Esophagus muscularis mucosa (tissue), 4 donors: ENCODE results near the gene NAALADL1. TPM values are rescaled to one million over a fixed set of nuclear protein-coding genes. Genes with fewer than 3 reads are reported as not detected.

Source experiments
- DNase-seq: peaks from one replicate; pipeline ENCODE4 v3.0.0-alpha.2; 2017; ENCODE audit errors: extremely low spot score
- H3K27ac ChIP-seq, 4 donors: fragments of 200-600 bp; sonication (generic); replicated peaks in 1 of 4; 1 replicate in 3 of 4; 2 replicates in 1 of 4; pipeline ENCODE4 v1.5.1; 2016 to 2019; ENCODE audit warnings: mild to moderate bottlenecking in 1 of 4
- H3K27me3 ChIP-seq, 4 donors: fragments of 200-600 bp; sonication (generic); one replicate each; pipeline versions ENCODE4 v1.5.1 to v1.6.0; 2016 to 2019
- H3K36me3 ChIP-seq, 4 donors: fragments of 200-600 bp; sonication (generic); one replicate each; pipeline ENCODE4 v1.5.1; 2016 to 2019
- H3K4me1 ChIP-seq, 4 donors: fragments of 200-600 bp; sonication (generic); one replicate each; pipeline ENCODE4 v1.5.1; 2016 to 2019
- H3K4me3 ChIP-seq, 4 donors: fragments of 200-600 bp; sonication (generic); 1 replicate in 2 of 4; 2 replicates in 2 of 4; pipeline ENCODE4 v1.5.1; 2016 to 2019; ENCODE audit warnings: mild to moderate bottlenecking in 4 of 4, moderate library complexity in 1 of 4
- H3K9me3 ChIP-seq, 4 donors: fragments of 200-600 bp; sonication (generic); 1 replicate in 3 of 4; 2 replicates in 1 of 4; pipeline ENCODE4 v1.5.1; 2016 to 2019
- CTCF ChIP-seq, 3 experiments: fragments of 200-600 bp in 2 of 3; fragments of 450-650 bp in 1 of 3; sonication (generic) in 2 of 3; IDR thresholded peaks; one replicate each; pipeline ENCODE4 v1.5.1; 2017 to 2019; ENCODE audit warnings: antibody characterized with exemption in 3 of 3, mild to moderate bottlenecking in 2 of 3, moderate library complexity in 1 of 3
- EP300 ChIP-seq: sonication (generic); formaldehyde crosslinking; IDR thresholded peaks from one replicate; pipeline ENCODE4 v1.6.1; 2017; ENCODE audit warnings: antibody characterized with exemption
- POLR2A ChIP-seq: fragments of 450-650 bp; IDR thresholded peaks from one replicate; pipeline ENCODE4 v1.6.1; 2017; ENCODE audit warnings: antibody characterized with exemption, moderate library complexity, mild to moderate bottlenecking, low read depth
- POLR2AphosphoS5 ChIP-seq, 2 donors: sonication (generic); formaldehyde crosslinking; IDR thresholded peaks; one replicate each; pipeline ENCODE4 v1.6.1; 2017; ENCODE audit warnings: antibody characterized with exemption in 2 of 2
- WGBS: methylation state at CpG from one replicate; pipeline ENCODE4 v1.1.5; 2018; 5-methylcytosine and 5-hydroxymethylcytosine counted together
- intact Hi-C: fragments of 100-400 bp; cut with DNase I; formaldehyde crosslinking; loops from one replicate; pipeline ENCODE4 v1.15.1; 2023
- total RNA-seq, 4 donors: library from RNA; depleted of rRNA; stranded (reverse); fragments of >200 nt; gene quantifications; one replicate each; pipeline versions ENCODE4 v1.1.0 to v1.2.1, GENCODE V29; 2016

The NAALADL1 gene
- total RNA-seq, 4 donors from 2014 or later: 22.8 to 43.7 (median 31.0) TPM

- peaks cover 24 to 58% (median 47%) of the 10 kb centered on the region in 4 donors for H3K36me3 ChIP-seq
- intact Hi-C loops: no loop called here
- TF ChIP-seq CTCF (IDR thresholded peaks at IDR 0.05) (no peak), POLR2A (no peak), EP300 (no peak), POLR2AphosphoS5 (IDR thresholded peaks at IDR 0.05) (no peak)
- 94% methylated on average over 10 of the region's 11 CpGs for WGBS
- no peaks in the 10 kb centered on the region for H3K9me3 ChIP-seq
- no peaks in the 10 kb centered on the region for H3K27me3 ChIP-seq
- peaks cover 0 to 9% (median 3%) of the 10 kb centered on the region in 4 donors for H3K4me1 ChIP-seq
- no peak for DNase-seq
- no peak overlapping the region for H3K4me3 ChIP-seq
- H3K27ac ChIP-seq: no peak overlapping the region
Measured at GRCh38 chr11:65021509-65021908, 36.8 kb downstream of the NAALADL1 start.

GRCh38 chr11:65021003-65021402 is 37.4 kb downstream of the NAALADL1 start:
- H3K27me3 ChIP-seq: no peaks in the 10 kb centered on the region
- H3K9me3 ChIP-seq: no peaks in the 10 kb centered on the region
- H3K27ac ChIP-seq: no peak overlapping the region
- peaks cover 24 to 58% (median 47%) of the 10 kb centered on the region in 4 donors for H3K36me3 ChIP-seq
- DNase-seq: no peak
- TF ChIP-seq POLR2A: no peak
- TF ChIP-seq EP300: no peak
- TF ChIP-seq CTCF (IDR thresholded peaks at IDR 0.05): no peak
- no peak for TF ChIP-seq POLR2AphosphoS5 (IDR thresholded peaks at IDR 0.05)
- intact Hi-C loops: no loop called here
- 82% methylated on average over 3 of the region's 3 CpGs for WGBS
- peaks cover 0 to 13% (median 8%) of the 10 kb centered on the region in 4 donors for H3K4me1 ChIP-seq
- H3K4me3 ChIP-seq: no peak overlapping the region

- Histone ChIP-seq H3K4me1 (peaks cover 8 to 24% (median 20%) of the 10 kb centered on the region in 4 donors), H3K9me3 (no peaks in the 10 kb centered on the region), H3K27me3 (no peaks in the 10 kb centered on the region), H3K36me3 (peaks cover 24 to 58% (median 47%) of the 10 kb centered on the region in 4 donors), H3K4me3 (no peak overlapping the region), H3K27ac (no peak overlapping the region)
- 86% methylated on average over 7 of the region's 7 CpGs for WGBS
- no peak for DNase-seq
- intact Hi-C loops: loop anchor here (10.0 kb wide), 1 partner anchor 175 kb away; the partner anchor contains the start of gene CDC42BPG
- no peak for TF ChIP-seq EP300
- TF ChIP-seq POLR2A: no peak
- no peak for TF ChIP-seq POLR2AphosphoS5 (IDR thresholded peaks at IDR 0.05)
- no peak for TF ChIP-seq CTCF (IDR thresholded peaks at IDR 0.05)
Measured at GRCh38 chr11:65019824-65020223, 38.5 kb downstream of the NAALADL1 start.

- WGBS: 93% methylated on average over 6 of the region's 6 CpGs
- Histone ChIP-seq H3K4me3 (no peak overlapping the region), H3K9me3 (no peaks in the 10 kb centered on the region), H3K36me3 (peaks cover 24 to 58% (median 47%) of the 10 kb centered on the region in 4 donors), H3K27me3 (no peaks in the 10 kb centered on the region), H3K27ac (no peak overlapping the region), H3K4me1 (peaks cover 15 to 33% (median 30%) of the 10 kb centered on the region in 4 donors)
- intact Hi-C loops: loop anchor here (10.0 kb wide), 1 partner anchor 173 kb away; the partner anchor contains the start of gene CDC42BPG
- TF ChIP-seq POLR2AphosphoS5 (IDR thresholded peaks at IDR 0.05) (no peak), EP300 (no peak), POLR2A (no peak), CTCF (IDR thresholded peaks at IDR 0.05) (no peak)
- DNase-seq: no peak
Measured at GRCh38 chr11:65017937-65018336, 40.4 kb downstream of the NAALADL1 start.

GRCh38 chr11:65016705-65017104 is 41.6 kb downstream of the NAALADL1 start:
- Histone ChIP-seq H3K27me3 (no peaks in the 10 kb centered on the region), H3K9me3 (no peaks in the 10 kb centered on the region), H3K4me3 (no peak overlapping the region), H3K4me1 (peaks cover 16 to 37% (median 34%) of the 10 kb centered on the region in 4 donors), H3K36me3 (peaks cover 21 to 45% (median 39%) of the 10 kb centered on the region in 4 donors), H3K27ac (no peak overlapping the region)
- no peak for TF ChIP-seq POLR2A
- TF ChIP-seq POLR2AphosphoS5 (IDR thresholded peaks at IDR 0.05): no peak
- no peak for TF ChIP-seq CTCF (IDR thresholded peaks at IDR 0.05)
- TF ChIP-seq EP300: no peak
- intact Hi-C loops: loop anchor here (10.0 kb wide), 1 partner anchor 172 kb away; the partner anchor contains the start of gene CDC42BPG
- no peak for DNase-seq
- 87% methylated on average over 4 of the region's 4 CpGs for WGBS
